Hepatic stellate cell (primary cell): ENCODE data around the gene CIT.
"Not testable (repeated sequence)": the region's sequence is repeated elsewhere in the genome, so short reads cannot be mapped to it uniquely, and the experiment has no call there.

Experiments used
- DNase-seq: peaks from one replicate; pipeline ENCODE4 v3.0.0; 2011; ENCODE audit warnings: low spot score

CIT gene, protein sequence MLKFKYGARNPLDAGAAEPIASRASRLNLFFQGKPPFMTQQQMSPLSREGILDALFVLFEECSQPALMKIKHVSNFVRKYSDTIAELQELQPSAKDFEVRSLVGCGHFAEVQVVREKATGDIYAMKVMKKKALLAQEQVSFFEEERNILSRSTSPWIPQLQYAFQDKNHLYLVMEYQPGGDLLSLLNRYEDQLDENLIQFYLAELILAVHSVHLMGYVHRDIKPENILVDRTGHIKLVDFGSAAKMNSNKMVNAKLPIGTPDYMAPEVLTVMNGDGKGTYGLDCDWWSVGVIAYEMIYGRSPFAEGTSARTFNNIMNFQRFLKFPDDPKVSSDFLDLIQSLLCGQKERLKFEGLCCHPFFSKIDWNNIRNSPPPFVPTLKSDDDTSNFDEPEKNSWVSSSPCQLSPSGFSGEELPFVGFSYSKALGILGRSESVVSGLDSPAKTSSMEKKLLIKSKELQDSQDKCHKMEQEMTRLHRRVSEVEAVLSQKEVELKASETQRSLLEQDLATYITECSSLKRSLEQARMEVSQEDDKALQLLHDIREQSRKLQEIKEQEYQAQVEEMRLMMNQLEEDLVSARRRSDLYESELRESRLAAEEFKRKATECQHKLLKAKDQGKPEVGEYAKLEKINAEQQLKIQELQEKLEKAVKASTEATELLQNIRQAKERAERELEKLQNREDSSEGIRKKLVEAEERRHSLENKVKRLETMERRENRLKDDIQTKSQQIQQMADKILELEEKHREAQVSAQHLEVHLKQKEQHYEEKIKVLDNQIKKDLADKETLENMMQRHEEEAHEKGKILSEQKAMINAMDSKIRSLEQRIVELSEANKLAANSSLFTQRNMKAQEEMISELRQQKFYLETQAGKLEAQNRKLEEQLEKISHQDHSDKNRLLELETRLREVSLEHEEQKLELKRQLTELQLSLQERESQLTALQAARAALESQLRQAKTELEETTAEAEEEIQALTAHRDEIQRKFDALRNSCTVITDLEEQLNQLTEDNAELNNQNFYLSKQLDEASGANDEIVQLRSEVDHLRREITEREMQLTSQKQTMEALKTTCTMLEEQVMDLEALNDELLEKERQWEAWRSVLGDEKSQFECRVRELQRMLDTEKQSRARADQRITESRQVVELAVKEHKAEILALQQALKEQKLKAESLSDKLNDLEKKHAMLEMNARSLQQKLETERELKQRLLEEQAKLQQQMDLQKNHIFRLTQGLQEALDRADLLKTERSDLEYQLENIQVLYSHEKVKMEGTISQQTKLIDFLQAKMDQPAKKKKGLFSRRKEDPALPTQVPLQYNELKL (N-terminal part only)

DNA sequence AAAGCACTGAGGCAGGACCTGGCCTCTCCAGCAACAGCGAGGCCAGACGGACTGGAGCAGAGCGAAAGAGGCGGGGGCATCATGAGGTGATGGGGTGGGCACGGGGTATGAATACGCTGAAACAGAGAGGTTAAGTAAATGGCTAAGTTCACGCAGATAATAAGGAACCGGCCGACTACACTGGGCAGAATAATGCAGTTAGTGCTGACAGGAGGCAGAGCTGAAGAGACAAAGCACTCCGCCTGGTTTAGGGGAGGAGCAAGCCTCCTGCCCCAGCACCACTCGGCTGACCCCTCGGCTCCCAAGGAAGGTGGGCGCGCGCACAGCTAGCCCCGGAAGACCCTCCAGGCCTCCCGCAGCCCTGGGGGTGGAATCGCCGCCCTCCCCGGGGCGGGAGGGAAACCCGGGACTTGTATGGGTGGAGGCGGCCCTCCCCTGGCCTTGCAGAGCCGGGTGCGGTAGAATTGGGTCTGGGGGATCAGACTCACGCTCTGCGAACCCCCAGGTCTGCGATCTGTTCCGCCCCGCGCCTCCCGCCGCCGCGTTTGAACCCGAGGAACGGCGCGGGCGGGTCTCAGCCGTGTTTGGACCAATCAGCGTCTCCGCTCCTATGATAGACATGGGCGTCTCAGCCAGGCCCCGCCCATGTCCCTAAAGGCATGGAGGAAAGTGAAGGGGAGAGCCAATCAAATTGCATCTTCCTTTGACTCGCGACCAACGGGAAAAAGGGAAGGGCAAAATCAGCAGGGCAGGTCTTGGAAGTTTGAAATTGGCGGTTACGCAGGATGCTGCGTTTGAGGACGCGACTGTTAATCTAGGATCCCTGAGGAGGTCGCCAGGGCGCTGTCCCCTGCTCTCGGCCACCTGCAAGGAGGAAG, at the start of gene CIT:
Gene CIT, minus strand, starts transcription at position 560 of the 878 bp plus-strand sequence. CDS start 1,152 bp downstream, outside the sequence.
- DNase-seq, result peak; percentile 97

DNA sequence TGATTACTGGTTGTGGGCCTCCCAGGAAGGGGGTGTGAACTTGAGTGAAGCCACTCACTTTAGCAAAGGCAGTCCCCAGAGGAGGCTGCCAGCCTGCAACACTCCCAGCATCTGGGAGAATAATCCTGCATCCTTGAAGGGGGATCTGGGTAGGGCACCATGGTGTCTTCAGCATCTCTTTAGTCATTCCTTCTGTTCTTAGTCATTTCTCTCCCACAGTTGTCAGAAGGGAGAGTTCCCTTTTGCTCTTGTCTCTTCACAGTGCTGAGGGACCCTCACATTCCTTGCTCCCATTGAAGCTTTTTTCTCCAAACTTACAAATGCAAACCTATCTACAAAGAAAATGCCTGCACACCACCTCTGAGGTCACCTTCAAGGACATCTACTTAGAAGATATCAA, 48.1 kb upstream of the CIT start:
- no peak for DNase-seq

DNA sequence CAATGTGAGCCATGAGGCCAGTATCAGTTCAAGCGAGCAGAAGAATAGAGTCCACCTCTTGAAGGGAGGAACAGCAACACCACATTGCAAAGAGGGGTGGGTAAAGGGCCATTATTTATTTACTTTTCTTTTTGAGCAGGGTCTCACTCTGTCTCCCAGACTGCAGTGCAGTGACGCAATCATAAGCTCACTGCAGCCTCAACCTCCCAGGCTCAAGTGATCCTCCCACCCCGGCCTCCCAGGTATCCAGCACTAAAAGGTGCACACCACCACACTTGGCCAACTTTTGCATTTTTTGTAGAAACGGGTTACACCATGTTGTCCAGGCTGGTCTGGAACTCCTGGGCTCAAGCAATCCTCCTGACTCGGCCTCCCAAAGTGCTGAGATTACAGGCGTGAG, 42.9 kb upstream of the CIT start:
- DNase-seq, result no peak

DNA sequence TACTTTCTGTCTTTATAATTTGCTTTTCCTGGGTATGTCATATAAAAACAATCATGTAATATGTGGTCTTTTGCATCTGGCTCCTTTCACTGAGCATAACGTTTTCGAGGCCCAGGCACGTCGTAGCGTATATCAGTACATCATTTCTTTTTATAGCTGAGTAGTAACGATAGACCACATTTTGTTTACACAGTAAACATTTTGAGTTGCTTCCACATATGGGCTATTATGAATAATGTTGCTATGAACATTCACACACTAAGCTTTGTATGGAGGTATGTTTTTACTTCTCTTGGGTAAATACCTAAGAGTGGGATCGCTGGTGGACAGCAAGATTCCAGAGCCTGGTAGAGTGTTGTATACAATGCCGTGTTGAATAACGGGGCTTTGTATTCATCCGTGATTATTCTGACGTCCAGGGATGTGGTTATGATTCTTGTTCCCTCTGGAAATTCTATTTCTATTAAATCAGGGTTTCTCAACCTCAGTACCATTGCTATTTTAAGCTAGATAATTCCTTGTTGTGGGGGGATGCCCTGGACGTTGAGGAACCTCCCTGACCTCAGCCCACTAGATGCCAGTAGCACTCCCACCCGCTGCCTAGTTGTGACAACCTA, 38.9 kb upstream of the CIT start:
- no peak for DNase-seq

DNA sequence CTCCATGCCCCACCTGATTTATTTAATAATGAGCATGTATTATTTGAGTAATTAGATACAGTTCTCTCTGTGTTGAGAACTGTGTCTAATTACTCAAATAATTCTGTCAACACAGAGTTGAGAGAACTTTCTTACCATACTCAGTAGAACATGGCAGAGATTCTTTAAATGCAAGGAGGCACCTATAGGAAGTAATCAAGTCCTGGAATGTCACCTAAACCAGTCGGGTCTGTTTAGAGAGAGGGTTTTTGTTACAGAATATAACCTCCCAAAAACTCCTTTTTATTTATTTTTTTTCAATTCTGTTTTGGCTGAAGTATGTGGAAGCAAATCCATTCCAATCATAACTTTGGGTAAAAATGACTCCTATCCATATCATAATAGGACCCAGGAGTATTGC, 37.5 kb upstream of the CIT start:
- DNase-seq, result no peak

DNA sequence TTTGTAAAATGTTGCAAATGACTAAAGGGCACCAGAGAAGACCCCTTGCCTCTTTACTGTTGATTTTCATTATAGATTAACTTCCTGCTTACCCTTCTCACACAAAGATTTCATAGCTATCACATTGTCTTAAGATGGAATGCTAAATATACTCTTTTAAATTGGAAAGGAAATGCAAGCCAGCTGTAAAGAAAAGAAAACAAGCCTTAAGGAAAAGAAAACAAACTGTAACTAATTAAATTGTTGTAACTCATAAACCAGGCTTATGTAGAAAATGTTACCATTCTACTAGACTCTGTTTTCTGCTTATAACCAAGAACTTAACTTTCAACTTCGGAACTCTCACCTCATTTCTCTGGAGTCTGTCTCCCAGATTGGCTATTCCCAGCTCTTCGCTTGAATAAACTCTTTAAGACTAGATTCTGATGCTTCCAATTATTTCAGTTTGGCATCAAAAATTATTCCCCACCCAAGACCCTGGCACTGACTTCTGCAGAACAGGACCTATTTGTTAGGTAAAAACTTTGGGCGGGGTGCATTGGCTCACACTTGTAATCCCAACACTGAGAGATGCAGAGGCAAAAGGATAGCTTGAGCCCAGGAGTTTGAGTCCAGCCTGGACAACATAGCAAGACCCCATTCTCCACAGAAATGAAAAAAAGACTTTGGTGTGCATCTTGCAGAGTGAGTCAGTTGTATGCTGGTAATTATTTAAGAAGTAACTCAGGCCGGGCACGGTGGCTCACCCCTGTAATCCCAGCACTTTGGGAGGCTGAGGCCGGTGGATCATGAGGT, 36.6 kb upstream of the CIT start:
- DNase-seq, result no peak

DNA sequence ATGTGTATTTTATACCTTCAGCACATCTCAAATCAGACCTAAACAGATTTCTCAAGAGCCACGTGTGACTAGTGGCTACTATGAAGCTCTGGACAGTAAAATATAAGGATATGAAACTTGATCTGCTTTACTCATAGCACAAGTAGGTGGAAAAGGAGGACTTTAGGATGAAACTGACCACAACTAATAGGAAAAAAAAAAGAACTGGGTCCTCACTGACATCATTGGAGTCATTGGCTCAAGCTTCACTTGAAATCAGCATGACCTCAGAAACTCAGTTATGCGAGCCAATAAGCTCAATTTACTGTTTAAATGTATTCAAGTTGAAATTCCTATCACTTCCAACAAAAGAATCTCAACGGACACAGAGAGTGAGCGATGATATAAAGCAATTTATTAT, 34.1 kb upstream of the CIT start:
- no peak for DNase-seq

DNA sequence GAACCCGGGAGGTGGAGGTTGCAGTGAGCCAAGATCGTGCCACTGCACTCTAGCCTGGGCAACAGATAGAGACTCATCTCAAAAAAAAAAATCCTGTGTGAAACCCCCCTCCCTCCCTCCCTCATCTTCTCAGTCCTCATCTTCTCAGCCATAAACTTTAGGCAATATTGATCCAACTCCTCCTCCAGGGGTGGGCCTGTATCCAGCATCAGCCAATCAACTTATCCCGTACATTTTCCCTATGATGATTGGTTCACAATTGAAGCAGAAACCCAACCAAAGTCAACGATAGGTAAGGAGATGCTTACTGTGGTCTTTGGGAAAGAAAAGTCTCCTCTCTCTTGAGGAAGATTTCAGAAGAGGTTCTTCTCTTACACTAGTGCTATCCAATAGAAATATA, 33.5 kb upstream of the CIT start:
- DNase-seq, result no peak

DNA sequence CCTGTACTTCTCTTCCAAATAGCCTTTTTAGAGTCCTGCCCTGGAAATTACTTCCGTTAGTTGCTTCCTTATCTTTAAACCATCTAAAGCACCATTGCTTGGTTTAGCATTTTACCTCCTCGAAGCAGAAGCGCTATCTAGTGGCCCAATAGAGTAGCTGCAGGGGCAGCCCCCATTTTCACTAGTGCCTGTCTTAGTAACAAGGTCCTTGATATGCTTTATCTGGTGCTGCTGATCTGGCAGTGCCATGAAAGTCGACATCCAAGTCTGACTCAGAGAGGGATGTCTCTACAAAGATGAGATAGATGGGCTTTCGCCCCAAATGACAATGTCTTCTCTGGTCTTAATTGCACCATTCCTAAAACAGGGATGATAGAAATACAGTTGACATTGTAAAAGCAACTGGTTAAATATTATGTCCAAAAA, 25.0 kb upstream of the CIT start:
- DNase-seq, result peak; percentile 61

DNA sequence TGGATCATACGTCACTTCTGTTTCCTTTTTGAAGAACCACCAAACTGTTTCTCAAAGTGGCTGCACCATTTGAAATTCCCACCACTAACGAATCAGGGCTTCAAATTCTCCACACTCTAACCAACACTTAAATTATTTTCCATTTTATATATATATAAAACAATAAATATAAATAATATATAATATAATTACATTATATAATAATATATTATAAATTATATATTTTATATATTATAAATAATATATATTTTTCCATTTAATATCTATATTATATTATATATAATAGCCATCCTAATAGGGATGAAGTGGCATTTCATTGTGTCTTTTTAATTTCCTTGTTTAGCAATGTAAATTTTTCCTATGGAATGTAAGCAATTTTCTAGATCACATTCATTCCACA, 24.6 kb upstream of the CIT start:
- DNase-seq, result no peak

DNA sequence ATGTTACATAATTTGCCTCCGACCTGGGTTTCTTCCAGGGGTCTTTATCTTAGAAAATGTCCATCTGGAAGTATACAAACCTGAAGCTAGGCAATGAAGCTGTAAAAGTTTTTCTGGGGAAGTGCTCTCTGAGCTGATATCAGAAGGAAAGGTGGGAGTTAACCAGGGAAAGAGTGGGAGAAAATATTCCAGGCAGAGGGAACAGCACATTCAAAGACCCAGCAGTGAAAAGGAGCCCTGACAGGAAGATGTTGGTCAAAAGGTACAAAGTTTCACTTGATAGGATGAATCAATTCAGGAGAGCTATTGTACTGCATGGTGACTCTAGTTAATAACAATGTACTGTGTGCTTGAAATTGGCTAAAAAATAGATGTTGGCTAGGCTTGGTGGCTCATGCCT, 17.8 kb upstream of the CIT start:
- no peak for DNase-seq

DNA sequence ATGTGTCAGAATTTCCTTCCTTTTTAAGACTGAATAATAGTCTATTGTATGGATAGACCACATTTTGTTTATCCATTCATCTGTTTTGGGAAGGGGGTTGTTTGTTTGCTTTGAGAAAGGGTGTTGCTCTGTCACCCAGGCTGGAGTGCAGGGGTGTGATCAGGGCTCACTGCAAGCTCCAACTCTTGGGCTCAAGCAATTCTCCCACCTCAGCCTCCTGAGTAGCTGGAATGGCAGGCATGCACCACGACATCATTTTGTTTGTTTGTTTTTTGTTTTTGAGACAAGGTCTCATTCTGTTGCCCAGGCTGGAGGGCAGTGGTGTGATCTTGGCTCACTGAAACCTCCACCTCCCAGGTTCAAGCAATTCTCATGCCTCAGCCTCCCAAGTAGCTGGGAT, 15.5 kb upstream of the CIT start:
- not testable (repeated sequence) for DNase-seq

DNA sequence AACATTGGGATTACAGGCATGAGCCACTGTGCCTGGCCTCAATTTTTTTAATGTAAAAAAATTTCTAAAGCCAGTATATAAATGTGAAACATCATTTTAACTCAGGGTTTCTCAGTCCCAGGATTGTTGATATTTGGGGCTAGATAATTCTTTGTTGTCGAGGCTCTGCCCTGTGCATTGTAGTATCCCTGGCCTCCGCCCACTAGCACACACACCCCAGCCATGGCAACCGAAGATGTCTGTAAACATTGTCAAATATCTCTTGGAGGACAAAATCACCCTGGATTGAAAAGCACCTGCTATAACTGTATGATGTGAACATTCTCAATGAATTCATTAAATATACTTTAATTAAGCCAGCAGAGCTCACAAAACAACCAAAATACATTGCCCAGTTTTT, 8.4 kb upstream of the CIT start:
- no peak for DNase-seq

DNA sequence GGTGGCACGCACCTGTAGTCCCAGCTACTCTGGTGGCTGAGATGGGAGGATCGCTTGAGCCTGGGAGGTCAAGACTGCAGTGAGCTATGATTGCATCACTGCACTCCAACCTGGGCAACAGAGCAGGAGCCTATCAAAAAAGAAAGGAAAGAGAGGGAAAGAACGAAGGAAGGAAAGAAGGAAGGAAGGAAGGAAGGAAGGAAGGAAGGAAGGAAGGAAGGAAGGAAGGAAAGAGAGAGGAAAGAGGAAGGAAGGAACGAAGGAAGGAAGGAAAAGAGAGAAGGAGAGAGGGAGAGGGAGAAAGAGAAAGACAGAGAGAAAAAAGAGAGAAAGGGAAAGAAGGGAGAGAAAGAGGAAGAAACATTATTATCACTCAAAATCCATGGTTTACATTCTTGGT, 6.7 kb upstream of the CIT start:
- DNase-seq, result not testable (repeated sequence)

DNA sequence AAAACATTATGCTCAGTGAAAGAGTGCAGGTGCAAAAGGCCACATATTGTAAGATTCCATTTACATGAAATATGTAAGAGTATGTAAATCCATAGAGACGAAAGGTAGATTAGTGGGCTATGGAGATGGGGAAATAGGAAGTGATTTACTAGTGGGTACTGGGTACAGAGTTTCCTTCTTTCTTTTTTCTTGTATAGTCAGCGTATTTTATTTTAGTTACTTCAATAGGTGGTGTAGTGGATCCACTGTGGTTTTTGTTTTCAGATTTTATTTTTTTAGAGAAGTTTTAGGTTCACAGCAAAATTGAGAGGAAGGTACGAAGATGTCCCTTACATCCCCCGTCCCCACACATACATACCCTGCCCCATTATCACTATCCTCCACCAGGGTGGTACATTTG, 6.1 kb upstream of the CIT start:
- no peak for DNase-seq

DNA sequence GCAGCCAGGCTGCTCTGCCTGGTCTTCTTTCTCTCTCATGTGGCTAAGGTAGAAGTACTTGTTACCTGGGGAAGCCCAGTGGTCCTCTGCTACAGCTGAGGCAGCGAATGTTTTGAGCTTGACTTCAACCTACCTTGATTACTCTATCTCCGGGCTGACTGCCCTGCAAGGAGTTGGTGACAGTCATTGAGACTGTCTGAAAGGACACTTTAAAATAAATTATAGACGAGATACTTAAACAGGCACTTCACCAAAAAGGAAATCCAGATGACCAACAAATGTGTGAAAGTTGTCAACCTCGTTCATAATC, 474 bp upstream of the CIT start:
- DNase-seq, result no peak

DNA sequence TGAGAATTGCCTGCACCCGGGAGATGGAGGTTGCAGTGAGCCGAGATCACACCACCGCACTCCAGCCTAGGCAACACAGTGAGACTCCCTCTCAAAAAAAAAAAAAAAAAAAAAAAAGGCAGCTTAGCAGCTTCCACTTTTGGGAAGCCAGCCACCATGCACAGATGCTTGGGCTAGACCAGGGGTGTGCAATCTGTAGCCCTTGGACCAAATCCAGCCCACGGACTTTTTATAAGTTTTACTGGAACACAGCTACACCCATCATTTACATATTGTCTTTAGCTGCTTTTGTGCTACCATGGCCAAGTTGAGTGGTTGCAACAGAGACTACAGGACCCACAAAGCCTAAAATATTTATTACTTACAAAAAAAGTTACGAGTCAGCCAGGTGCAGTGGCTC, 6.7 kb downstream of the CIT start:
- no peak for DNase-seq

DNA sequence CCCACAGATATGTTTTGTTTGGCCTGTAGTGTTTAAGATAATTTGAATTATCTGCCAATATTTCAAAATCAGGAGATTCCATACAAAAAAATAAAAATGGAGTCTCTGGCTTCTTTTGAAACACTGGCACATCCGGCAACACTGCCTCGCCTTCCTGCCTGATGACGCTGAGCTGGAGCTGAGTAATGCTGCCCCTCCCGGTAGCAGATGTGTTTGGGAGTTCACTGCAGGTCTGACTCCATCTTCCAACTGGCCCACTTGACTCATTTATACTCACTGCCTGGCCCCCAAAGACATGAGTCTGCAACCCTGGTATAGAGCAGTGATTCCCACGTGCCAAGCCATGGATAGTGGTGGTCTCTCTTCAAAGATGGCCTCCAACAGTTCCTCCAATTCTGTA, 7.4 kb downstream of the CIT start:
- peak; percentile 80 for DNase-seq

DNA sequence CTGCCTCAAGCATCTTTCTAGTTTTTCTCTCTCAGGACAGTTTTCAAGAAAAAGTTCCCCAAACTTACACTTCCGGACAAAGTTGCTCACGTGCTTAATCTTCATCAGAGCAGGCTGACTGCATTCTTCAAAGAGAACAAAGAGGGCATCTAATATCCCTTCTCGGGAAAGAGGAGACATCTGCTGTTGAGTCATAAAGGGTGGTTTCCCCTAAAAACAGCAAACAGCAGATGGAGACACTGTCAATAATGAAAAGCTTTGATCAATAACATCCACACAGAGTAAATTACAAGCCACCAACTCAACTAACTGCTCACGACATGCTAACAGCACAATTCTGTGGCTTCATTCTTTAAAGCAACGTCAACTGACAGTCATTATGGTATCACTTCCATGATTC, 8.1 kb downstream of the CIT start:
- no peak for DNase-seq

DNA sequence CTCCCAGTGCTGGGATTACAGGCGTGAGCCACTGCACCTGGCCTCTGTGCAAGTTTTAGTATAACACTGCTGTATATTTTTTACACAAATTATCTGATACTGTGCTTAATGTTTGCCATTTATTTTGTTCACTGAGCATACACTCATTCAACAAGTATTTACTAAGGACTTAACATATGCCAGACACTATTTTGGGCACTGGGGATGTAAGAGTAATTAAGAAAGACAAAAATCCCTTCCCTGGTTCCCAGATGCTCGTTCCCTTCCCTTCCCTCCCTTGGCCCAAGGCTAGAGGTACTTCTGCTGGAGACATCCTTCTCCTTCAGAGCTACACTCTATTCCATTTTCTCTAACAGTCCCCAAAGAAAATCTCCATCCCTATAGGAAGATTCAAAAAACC, 12.5 kb downstream of the CIT start:
- DNase-seq, result no peak
